Cardiac fibroblast (primary cell): Measurements from ENCODE around the gene COL24A1.

ENCODE experiments used
- DNase-seq, 2 donors: peaks; one replicate each; pipeline versions ENCODE4 v3.0.0 to v3.0.0-alpha.2; 2010; ENCODE audit warnings: low read depth in 2 of 2
- H3K4me3 ChIP-seq, 2 donors: replicated peaks in 1 of 2; 1 replicate in 1 of 2; 2 replicates in 1 of 2; pipeline ENCODE4 v1.5.1; 2011; ENCODE audit warnings: low read depth in 2 of 2, low read length in 2 of 2, mild to moderate bottlenecking in 2 of 2, moderate library complexity in 1 of 2
- TF ChIP-seq, protein P1 (sequence below): IDR thresholded peaks from one replicate; pipeline ENCODE4 v1.5.1; 2011; ENCODE audit warnings: low read depth, mild to moderate bottlenecking, low read length, inconsistent platforms

The COL24A1 gene

DNA sequence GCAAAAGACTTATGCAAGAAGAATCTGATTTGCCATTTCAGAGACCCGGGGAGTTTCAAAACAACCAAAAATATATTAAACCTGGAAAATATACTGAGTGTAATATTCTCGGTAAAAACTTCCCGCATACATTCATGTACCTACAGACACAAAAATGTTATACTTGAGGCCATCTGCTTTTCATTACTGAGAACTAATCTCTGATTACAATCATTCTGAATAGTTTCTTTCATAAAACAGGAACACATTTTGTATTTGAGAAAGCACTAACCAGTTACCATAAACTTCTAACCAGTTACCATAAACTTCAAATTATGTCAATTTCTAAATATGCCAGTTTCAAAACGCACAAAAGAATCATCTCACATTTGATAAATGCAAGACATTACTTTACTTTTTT, 456.1 kb downstream of the COL24A1 start:
- TF ChIP-seq, protein P1, sequence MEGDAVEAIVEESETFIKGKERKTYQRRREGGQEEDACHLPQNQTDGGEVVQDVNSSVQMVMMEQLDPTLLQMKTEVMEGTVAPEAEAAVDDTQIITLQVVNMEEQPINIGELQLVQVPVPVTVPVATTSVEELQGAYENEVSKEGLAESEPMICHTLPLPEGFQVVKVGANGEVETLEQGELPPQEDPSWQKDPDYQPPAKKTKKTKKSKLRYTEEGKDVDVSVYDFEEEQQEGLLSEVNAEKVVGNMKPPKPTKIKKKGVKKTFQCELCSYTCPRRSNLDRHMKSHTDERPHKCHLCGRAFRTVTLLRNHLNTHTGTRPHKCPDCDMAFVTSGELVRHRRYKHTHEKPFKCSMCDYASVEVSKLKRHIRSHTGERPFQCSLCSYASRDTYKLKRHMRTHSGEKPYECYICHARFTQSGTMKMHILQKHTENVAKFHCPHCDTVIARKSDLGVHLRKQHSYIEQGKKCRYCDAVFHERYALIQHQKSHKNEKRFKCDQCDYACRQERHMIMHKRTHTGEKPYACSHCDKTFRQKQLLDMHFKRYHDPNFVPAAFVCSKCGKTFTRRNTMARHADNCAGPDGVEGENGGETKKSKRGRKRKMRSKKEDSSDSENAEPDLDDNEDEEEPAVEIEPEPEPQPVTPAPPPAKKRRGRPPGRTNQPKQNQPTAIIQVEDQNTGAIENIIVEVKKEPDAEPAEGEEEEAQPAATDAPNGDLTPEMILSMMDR, result no peak
- DNase-seq, result no peak

DNA sequence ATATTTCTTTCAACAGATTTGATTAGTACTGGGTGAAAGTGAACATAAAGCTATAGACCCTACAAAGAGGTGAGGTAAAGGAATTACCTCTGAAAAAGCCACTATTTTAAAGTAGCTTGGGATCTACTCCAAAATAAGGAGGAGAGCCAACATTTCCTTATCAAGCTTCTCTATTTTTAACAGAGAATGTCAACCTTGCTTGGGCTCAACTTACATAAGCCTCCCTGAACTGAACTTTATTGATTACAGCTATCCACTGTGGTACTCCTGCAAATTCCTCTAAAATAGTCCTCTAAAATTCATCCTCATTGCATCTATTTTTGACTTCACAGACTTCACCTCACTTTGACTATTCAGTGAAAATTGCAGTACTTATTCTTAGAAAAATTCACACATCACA, 458.7 kb downstream of the COL24A1 start:
- H3K4me3 ChIP-seq, result no peak overlapping the region
- DNase-seq, result no peak
- TF ChIP-seq, protein P1, result no peak

More for the DNA sequence above, 456.1 kb downstream of the COL24A1 start:
- H3K4me3 ChIP-seq, result no peak overlapping the region

DNA sequence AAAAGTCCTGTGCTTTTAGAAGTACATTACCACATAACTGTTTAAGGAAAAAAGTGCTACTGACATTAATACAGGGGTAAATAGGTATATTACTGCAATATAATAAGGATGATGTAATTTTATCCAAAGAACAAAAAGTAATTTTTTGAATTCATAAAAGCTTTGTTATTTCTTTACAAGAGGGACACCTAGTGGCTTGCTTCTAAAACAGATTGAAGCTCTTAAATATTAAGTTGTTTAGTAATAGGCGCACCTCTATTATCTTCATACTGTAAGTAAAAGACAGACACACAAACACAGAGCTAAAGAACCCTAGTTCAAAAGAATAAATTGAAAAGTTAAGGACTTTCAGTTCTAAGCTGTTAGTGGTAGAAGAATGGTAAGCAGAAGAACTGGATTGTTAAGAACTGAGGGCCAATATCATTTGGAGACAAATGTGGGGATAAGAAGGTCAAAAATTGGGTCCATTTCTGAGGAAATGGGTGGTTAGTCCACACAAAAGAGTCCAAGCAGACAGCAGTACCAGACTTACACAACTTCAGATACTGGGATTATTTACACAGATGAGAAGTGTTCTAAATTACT, 463.8 kb downstream of the COL24A1 start:
- TF ChIP-seq, protein P1, result peak; percentile 35
- peak; percentile 82 to 85 for DNase-seq
- H3K4me3 ChIP-seq, result no peak overlapping the region

DNA sequence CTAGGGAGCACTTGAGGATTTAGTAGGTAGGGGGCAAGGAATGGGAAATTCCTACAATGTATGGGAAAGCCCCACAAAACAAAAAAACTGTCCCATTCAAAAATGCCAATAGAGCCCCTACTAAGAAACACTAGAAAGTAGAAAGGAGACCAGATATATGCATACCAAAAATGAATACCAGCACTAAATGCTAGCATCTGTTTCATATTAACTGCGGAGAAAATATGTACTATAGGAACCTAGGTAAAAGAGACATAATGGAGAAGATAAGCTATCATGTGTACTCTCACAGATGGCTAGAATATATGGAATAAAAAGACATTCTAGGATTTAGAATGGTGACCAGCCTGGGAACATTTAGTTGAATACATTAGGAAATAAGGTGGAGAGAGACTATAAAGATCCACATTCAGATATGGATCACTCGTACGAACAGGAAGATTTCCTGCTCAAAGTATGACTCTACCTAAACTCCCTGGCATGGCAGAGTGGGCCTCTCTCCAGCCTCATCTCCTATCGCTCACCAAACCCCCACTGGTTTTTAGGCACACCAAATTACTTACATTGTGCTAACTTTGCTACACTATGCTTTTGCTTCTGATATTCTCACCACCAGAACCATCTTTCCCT, 466.7 kb downstream of the COL24A1 start:
- TF ChIP-seq, protein P1, result no peak
- H3K4me3 ChIP-seq, result no peak overlapping the region
- DNase-seq, result no peak

DNA sequence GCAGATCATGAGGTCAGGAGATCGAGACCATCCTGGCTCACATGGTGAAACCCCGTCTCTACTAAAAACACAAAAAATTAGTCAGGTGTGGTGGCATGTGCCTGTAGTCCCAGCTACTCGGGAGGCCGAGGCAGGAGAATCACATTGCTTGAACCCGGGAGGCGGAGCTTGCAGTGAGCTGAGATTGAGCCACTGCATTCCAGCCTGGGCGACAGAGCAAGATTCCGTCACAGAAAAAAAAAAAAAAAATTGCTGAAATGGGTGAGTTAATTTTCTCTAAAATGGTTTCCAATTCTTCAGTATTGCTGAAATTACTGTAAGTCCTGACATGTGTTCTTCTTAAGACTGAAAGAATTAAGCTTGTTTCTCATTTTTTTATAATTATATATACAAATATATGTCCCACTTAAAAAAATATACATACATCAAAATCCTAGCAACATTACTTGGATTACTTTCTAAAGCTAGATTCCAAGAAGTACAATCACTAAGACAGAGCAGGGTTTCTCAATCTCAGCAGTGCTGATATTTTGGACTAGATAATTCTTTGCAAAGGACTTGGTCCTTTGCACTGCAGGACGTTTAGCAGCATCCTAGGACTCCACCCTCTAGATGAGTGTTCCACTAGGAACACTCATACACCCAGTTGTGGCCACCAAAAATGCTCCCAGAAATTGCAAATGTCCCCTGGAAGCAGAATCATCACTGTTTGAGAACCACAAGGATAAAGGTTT, 473.1 kb downstream of the COL24A1 start:
- peak in 1 of 2 donors; percentile 24 for DNase-seq
- TF ChIP-seq, protein P1, result no peak
- H3K4me3 ChIP-seq, result no peak overlapping the region

DNA sequence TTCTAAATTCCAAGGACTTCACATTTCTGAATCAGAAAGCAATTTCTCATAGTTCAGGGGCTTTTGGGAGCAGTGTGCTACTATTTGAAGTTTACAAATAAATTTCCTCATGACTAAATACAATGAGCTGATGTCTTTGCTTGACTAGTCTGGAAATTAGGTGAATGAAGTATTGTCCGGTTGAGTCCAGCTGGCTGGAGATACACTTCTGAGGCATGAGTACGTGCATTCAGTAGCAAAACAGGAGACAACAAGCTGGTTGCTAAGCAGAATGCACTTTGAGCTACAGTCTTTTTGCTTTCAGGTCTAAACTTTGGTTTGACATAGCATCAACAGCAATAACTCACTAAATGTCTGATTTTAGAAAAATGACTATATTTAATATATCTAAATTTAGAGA, 475.5 kb downstream of the COL24A1 start:
- TF ChIP-seq, protein P1, result no peak
- no peak overlapping the region for H3K4me3 ChIP-seq
- DNase-seq, result peak; percentile 80 to 84
